ENCODE results near the gene STK38. TPM values are rescaled to one million over a fixed set of nuclear protein-coding genes. Genes with fewer than 3 reads are reported as not detected.

STK38 gene
- total and polyA plus RNA-seq, 2 of the 13 experiments (the other 11 are each of a cell fraction or from before 2014, with no cell fraction given) = 10.3 to 20.7 TPM

DNA sequence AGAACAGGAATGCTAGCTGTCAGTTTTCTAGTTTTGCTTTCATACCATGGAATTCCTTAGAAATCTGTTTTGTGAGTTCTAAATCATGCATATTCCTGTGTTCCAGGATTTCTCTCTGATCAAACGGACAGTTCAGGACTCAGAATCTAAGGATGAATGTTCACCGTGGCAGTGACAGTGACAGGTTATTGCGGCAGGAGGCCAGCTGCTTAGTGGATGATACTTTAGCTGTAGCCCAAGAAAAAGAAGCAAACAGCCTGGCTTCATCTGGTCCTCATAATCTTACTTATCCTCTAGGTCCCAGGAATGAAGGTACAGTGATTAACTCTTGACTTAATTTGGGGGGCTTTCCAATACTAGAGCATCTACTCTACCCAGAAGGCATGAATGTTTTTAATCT is 77.3 kb downstream of the STK38 start:
- H3K79me2 ChIP-seq (ENCODE audit: insufficient read depth, low read length) = peaks cover 43% of the 10 kb centered on the region
- no TSS peak for BruUV-seq (replicated peaks)
- no peak for DNase-seq (ENCODE audit: low spot score)
- TF ChIP-seq, protein P1, sequence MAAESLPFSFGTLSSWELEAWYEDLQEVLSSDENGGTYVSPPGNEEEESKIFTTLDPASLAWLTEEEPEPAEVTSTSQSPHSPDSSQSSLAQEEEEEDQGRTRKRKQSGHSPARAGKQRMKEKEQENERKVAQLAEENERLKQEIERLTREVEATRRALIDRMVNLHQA (CRISPR knock-in tag; IDR thresholded peaks at IDR 0.05) = no peak
- TF ChIP-seq ZNF282 (IDR thresholded peaks at IDR 0.05; ENCODE audit: partially characterized antibody) = no peak
- TF ChIP-seq ZBTB3 (CRISPR knock-in tag; IDR thresholded peaks at IDR 0.05; ENCODE audit: borderline replicate concordance, low read depth) = no peak
- no peak overlapping the region for H3K4me3 ChIP-seq (replicated peaks in 1 of 3; ENCODE audit: insufficient read depth in 1 of 3, low read depth in 2 of 3, low read length in 3 of 3)
- intact Hi-C loops (cut with micrococcal nuclease; ENCODE audit: unreplicated experiment) (no loop called here), in situ Hi-C loops (cut with HindIII; ENCODE audit: extremely low pct_ligation_motif_present, low pct_unique_long_range_greater_than_20kb) (no loop called here)
- POLR2A ChIA-PET = no interaction called here
- WGBS (ENCODE audit: low lambda C conversion rate) = 99% methylated on average over 3 of the region's 3 CpGs
- no peak overlapping the region for H2AFZ ChIP-seq (ENCODE audit: low read length)
- CTCF ChIA-PET (ENCODE audit: low intra/inter-chr PET ratio, low total read pairs) = no interaction called here
- H3K4me1 ChIP-seq (ENCODE audit: insufficient read depth, low read length) = no peaks in the 10 kb centered on the region
- H4K20me1 ChIP-seq (ENCODE audit: insufficient read depth, low read length) = peaks cover 16% of the 10 kb centered on the region
- peaks cover 7 to 29% of the 10 kb centered on the region in 2 experiments for H3K36me3 ChIP-seq (replicated peaks in 1 of 2; ENCODE audit: control insufficient read depth in 1 of 2, insufficient read depth in 2 of 2, low read length in 2 of 2)
- no peaks in the 10 kb centered on the region for H3K9me3 ChIP-seq (ENCODE audit: low read length)
- no peak overlapping the region for H3K4me2 ChIP-seq (ENCODE audit: low read depth, low read length)
- no peak overlapping the region for H3K9ac ChIP-seq (ENCODE audit: insufficient read depth, low read depth, low read length)
- no peak overlapping the region for H3K27ac ChIP-seq (ENCODE audit: extremely low read length, insufficient read depth, low read length)
- no peak for FAIRE-seq
- H3K27me3 ChIP-seq (ENCODE audit: control insufficient read depth in 1 of 2, insufficient read depth in 2 of 2, low read length in 2 of 2) = no peaks in the 10 kb centered on the region
- ATAC-seq = no peak

DNA sequence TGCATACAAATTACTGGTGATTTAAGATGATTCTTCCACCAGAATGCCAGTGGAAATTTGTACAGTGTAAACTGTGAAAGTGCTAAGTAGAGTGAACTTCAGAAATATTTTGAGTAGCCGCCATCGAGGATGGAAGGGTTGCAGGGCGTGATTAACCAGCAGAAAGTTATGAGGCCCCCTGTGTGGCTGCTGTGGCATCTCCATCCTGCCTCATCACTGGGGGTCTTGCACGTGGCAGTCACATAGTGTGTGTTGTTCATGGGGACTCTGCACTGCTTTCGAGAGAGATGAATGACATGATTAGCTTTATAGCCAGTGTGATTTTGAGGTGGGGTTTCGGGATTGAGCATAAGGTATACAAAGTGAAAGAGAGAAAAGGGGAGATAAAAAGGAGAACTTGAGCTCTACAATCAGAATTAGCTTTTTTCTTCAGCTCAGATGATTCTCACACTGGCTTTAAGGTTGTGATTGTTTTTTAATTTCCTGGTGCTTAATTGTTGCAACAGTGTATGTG is 78.1 kb downstream of the STK38 start:
- no peak overlapping the region for H3K9ac ChIP-seq (ENCODE audit: insufficient read depth, low read depth, low read length)
- ATAC-seq (no peak), FAIRE-seq (no peak), DNase-seq (ENCODE audit: low spot score) (no peak)
- 87% methylated on average over 6 of the region's 6 CpGs for WGBS (ENCODE audit: low lambda C conversion rate)
- H3K27me3 ChIP-seq (ENCODE audit: control insufficient read depth in 1 of 2, insufficient read depth in 2 of 2, low read length in 2 of 2) = no peaks in the 10 kb centered on the region
- H4K20me1 ChIP-seq (ENCODE audit: insufficient read depth, low read length) = peaks cover 16% of the 10 kb centered on the region
- CTCF ChIA-PET (ENCODE audit: low intra/inter-chr PET ratio, low total read pairs) = no interaction called here
- H3K36me3 ChIP-seq (replicated peaks in 1 of 2; ENCODE audit: control insufficient read depth in 1 of 2, insufficient read depth in 2 of 2, low read length in 2 of 2) = peaks cover 7 to 22% of the 10 kb centered on the region in 2 experiments
- H3K4me3 ChIP-seq (replicated peaks in 1 of 3; ENCODE audit: insufficient read depth in 1 of 3, low read depth in 2 of 3, low read length in 3 of 3) = no peak overlapping the region
- no peak overlapping the region for H3K4me2 ChIP-seq (ENCODE audit: low read depth, low read length)
- no peak overlapping the region for H2AFZ ChIP-seq (ENCODE audit: low read length)
- intact Hi-C loops (cut with micrococcal nuclease; ENCODE audit: unreplicated experiment) (no loop called here), in situ Hi-C loops (cut with HindIII; ENCODE audit: extremely low pct_ligation_motif_present, low pct_unique_long_range_greater_than_20kb) (no loop called here)
- H3K9me3 ChIP-seq (ENCODE audit: low read length) = no peaks in the 10 kb centered on the region
- TF ChIP-seq, protein P2, sequence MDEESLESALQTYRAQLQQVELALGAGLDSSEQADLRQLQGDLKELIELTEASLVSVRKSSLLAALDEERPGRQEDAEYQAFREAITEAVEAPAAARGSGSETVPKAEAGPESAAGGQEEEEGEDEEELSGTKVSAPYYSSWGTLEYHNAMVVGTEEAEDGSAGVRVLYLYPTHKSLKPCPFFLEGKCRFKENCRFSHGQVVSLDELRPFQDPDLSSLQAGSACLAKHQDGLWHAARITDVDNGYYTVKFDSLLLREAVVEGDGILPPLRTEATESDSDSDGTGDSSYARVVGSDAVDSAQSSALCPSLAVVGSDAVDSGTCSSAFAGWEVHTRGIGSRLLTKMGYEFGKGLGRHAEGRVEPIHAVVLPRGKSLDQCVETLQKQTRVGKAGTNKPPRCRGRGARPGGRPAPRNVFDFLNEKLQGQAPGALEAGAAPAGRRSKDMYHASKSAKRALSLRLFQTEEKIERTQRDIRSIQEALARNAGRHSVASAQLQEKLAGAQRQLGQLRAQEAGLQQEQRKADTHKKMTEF (CRISPR knock-in tag; IDR thresholded peaks at IDR 0.05) = no peak
- POLR2A ChIA-PET = no interaction called here
- H3K27ac ChIP-seq (ENCODE audit: extremely low read length, insufficient read depth, low read length) = no peak overlapping the region
- BruUV-seq (replicated peaks) = no TSS peak
- H3K4me1 ChIP-seq (ENCODE audit: insufficient read depth, low read length) = no peaks in the 10 kb centered on the region
- H3K79me2 ChIP-seq (ENCODE audit: insufficient read depth, low read length) = peaks cover 51% of the 10 kb centered on the region
